Stimulated activated CD8-positive, alpha-beta memory T cell treated with anti-CD3 and anti-CD28 coated beads, Interleukin-12 subunit alpha, Interleukin-12 subunit beta, amount 100 ng/mL, for 1 hour (primary cell): ENCODE measurements around the gene ANKS1B.
"Not testable (repeated sequence)": the region's sequence is repeated elsewhere in the genome, so short reads cannot be mapped to it uniquely, and the experiment has no call there.

Experiments
- DNase-seq: peaks from one replicate; pipeline ENCODE4 v3.0.0-alpha.2; 2020; ENCODE audit warnings: low read depth

Gene ANKS1B

DNA sequence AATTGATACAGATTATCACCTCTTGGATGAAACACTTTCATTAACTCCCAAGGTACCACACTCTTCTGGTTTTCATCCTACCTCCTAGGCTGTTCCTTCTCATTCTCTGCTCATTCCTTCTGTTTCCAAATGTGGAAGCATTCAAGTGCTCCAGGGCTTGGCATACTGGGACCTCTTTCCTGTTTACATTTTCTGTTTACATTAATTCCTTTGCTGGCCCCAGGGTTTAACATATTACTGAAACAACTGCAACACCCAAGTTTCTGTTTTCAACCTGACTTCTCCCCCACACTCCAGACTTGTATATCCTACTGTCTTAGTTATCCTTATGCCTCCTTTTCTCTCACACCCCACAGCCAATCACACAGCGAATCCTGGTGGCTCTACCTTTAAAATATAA lies 723.5 kb downstream of the ANKS1B start:
- DNase-seq, result no peak

DNA sequence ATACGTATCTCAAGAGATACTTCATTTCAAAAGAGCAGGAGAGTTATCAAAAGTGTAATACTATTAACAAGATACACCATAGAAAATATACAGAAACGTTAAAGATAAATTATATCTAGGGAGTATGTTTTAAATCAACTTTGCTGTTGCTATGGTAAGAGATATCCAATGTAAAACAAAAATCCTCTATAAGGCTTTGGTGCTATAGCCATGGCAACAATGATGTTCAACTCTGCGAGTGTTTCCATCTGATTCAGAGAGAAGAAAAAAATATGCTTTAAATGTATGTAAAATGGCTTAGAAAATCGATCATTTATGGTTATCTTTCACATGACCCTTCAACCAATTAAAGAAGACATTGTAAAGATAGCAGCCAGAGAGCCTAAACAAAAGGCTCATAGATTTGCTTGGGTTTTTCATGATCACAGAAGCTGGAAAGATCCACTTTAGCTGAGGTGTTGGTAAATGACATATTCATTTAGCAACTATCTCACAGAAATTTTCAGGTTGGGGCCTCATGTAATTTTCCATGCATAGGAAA lies 724.2 kb downstream of the ANKS1B start:
- DNase-seq, result no peak

DNA sequence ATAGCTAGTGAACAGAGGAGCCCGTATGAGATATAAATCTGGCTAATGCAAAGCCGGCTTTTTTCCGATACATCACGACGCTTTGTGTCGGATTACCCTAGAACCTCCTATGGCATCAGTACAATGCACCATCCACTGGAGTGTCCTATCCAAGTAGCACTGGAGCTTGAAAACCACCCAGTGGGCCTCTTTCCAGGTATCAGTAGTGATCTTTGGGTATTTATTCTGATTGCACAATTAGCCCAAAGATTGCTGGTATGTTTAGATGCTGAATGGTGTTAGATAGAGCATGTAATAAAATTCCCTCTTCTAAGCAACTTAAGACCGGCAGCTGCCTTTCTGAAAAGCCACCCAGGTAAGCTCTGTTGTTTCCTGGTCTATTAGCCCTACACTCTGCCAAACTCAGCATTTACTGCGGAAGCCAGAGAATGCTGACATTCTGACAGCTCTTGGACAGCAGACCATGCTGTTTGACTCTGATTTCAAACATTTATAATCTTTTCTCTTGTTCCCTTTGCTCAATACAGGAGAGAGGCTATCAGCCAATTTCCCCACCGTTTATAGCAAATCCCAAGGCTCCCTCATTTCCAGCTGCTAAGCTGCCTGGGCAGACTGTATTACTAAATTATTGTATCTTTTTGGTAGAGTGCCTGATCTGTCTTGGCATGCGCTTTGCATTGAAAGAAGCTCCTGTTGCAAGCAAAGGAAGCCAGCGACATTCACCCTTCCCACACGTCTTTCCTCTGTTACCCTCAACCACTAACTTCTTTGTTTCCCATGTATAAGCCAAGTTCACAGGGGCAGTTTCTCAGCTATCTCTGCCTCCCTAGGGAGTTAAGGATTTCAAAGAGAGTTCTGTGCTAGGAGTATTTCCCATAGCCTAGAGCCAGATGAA lies 725.4 kb downstream of the ANKS1B start:
- DNase-seq, result no peak

- no peak for DNase-seq
These were observed 727.1 kb downstream of the ANKS1B start for GRCh38 chr12:99257672-99258071.

DNA sequence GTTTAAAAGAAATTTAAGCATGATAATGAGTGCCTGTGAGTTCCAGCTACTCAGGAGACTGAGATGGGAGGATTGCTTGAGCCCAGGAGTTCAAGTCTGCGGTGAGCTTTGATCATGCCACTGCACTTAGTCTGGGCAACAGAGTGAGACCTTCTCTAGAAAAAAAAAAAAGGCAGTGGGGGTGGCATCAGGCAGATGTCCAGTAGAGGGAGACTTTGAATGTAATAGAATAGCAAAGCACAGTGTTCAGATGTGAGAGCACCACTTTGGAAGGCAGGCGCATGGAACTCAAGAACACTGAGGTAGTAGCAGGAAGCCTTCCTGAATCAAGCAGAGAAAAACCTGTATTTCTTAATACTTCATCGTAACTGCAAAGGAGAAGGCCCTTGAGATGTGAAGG lies 731.7 kb downstream of the ANKS1B start:
- DNase-seq, result no peak

DNA sequence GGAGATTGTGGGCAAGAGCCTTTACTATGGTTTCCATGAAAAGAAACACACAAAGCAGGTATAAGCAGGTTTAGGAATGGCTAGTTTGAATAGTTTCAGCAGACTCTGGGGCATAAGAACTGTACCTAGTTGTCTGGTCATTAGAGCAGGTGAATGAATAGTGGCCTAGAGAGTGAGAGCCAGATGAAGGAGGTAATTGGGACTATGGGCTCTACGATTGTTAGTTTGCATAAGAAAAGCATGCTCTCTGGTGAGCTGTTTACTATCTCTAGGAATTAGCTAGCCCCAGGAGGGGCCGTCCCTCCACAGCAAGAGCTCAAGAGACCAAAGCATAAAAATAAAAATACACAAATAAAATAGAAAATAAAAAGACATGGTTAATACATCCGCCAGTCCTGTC lies 734.6 kb downstream of the ANKS1B start:
- DNase-seq, result no peak

DNA sequence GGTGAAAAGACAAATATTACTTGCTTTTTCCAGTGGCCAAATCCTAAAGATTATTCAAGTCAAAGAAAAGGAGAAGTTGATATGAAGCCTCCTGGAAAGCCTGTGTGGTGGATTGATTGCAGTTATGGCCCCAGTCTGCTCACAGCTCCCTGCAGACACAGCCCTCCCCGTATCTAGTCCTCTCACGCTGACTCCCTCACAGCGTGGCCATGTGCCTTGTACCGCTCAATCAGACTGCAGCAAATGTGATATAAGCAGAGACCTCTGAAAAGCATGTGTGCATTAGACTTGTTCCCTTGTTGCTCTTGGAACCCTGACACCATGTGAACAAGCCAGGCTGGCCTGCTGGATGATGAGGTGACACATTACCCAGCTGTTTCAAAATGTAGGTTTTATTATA lies 735.2 kb downstream of the ANKS1B start:
- no peak for DNase-seq

DNA sequence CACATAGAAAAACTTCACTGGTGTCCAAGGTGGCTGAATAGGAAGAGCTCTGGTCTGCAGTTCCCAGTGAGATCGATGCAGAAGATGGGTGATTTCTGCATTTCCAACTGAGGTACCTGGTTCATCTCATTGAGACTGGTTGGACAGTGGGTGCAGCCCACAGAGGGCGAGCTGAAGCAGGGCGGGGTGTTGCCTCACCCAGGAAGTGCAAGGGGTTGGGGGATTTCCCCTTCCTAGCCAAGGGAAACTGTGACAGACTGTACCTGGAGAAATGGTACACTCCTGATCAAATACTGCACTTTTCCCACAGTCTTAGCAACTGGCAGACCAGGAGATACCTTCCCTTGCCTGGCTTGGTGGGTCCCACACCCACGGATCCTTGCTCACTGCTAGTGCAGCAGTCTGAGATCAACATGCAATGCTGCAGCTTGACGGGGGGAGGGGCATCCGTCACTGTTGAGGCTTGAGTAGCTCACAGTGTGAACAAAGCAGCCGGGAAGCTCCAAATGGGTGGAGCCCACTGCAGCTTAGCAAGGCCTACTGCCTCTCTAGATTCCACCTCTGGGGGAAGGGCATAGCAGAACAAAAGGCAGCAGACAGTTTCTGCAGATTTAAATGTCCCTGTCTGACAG lies 746.7 kb downstream of the ANKS1B start:
- DNase-seq, result not testable (repeated sequence)

DNA sequence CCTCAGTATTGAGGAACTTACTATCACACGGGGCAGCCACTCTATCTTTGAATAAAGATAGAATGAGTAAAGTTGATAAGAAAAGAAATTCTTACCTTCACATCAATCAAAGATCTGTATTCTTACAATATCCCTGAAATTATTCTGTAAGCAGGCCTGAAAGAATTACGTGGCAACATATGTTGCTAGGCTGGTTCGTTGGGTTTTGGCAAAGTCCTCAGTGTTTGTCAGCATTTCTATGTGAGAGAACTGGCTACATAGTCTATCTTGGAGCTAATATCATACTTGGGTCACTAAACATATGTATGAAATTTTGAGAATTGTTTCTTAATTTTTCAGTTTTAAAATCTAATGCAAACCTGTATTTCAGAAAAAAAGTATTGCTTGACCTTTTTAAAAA lies 749.4 kb downstream of the ANKS1B start:
- DNase-seq, result no peak

GRCh38 chr12:99234702-99235101 lies 750.0 kb downstream of the ANKS1B start:
- DNase-seq, result no peak

DNA sequence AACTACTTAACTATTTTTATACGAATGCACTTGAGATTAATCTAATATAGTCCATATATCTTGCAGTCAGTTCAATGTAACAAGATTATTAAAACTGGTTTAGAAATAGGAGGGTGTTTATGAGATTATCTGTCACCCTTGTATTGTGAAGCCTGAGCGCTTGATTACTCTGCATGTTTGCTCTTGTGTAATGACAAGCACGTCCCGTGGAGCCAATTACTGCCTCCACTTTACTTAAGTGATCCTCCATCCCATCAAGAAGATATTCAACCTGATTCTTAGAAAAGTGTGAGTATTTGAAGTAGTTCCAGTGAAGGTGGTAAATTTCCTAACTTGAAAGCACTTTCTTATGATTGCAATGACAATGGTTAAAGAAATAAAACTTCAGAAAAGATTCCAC lies 752.4 kb downstream of the ANKS1B start:
- DNase-seq, result no peak

DNA sequence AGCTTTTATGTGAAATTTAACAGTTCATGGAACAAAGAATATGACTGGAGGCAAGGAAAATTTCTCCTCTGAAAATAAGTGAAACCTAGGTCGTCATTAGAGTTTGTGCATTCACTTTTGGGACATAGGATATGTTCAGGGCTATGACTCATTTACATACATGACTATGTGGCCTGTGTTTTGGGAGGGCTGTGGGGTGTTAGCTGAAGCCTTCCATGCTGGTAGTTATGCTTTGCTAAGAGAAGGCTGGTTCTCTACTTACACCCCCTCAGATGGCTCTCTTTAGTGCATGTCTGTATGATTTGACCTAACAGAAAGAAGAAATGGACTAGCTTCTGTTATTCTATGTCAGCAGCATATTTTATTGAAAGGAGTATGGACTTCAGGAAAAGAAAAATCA lies 753.7 kb downstream of the ANKS1B start:
- no peak for DNase-seq

DNA sequence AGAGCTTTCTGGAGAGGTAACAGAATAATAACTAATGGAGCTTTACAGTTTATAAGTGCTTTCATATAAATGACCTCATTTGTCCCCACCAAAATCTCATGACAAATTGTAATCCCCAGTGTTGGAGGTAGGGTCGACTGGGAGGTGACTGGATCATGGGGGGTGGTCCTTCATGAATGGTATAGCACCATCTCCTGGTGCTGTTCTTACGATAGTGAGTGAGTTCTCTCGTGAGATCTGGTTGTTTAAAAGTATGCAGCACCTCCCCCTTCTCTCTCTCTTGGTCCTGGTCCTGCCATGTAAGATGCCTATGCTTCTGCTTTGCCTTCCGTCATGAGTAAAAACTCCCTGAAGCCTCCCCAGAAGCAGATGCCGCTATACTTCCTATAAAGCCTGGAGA lies 760.5 kb downstream of the ANKS1B start:
- no peak for DNase-seq

- no peak for DNase-seq
These were observed 761.2 kb downstream of the ANKS1B start for GRCh38 chr12:99223579-99223978.

- no peak for DNase-seq
These were observed 771.7 kb downstream of the ANKS1B start for GRCh38 chr12:99213047-99213446.

- no peak for DNase-seq
These were observed 772.5 kb downstream of the ANKS1B start for GRCh38 chr12:99212275-99212674.

DNA sequence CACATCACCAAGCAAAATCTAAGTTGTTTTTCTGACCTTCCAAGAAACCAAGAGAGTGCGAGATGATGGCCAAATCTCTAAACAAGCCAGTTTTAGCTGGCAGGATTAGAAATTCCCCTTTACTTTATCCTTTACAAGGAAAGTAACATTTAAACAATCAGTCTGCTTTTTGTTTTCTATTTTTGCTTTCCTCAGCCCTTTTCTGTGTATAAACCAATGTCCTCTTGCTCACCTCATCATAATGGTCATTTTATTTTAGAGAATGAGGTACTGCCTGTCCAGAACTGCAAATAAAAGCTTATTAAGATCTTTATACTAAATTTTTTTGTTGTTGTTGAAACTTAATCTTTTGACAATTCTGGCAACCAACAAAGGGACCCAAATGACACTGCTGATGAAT lies 779.6 kb downstream of the ANKS1B start:
- DNase-seq, result no peak

- no peak for DNase-seq
These were observed 782.7 kb downstream of the ANKS1B start for GRCh38 chr12:99201906-99202645.

- DNase-seq, result no peak
These were observed 783.9 kb downstream of the ANKS1B start for GRCh38 chr12:99200711-99201384.

DNA sequence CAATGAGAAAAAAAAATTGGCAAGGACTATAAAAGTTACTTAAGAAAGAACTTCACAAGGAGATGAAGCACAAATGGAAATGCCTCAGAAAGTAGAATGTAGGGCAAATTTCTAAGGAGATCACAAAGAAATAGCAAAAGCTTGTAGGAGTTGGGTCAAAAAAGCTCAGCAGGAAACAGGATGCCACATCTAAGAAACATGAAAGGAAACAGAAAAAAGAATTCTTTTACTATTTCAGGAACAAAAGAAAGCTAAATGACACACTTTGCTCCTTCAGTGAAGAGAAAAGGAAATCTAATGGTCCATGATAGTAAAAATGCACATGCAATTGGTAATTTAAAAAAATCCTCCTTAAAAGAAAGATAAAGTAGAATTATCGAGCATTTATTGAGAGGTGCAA lies 789.3 kb downstream of the ANKS1B start:
- DNase-seq, result no peak

DNA sequence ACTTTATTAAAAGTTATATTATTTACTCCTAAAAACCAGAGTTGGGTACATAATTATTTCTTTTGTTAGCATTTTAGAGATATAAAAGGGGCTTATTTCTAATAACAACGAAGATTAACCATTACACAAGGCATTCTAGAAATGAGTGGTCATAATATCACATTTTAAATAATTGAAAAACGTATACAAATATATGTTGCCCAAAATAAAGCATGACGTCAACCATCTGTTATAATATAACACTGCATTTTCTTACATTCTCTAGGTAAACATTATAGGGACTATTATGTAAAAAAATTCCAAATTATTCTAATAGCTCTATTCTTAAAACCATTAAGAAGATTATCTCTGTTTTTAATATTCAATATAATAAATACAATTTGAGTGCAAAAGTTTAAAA lies 792.2 kb downstream of the ANKS1B start:
- no peak for DNase-seq

DNA sequence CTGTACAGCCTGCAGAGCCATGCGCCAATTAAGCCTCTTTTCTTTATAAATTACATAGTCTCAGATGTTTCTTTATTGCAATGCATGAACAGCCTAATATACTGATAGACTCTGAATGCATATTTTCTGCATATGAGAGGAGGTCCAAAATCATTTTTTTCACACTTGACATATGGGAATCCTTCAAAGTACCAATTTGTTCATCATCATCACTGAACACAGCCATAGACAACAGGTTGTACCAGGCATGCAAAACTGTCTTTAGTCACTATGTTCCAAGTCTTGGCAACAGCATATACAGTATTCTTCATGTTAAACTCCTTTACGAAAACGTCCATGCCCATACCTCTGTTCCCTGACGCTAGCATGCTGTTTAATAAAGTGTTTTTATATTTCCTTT lies 807.9 kb downstream of the ANKS1B start:
- DNase-seq, result no peak
